Caco-2 (cell line): ENCODE measurements around the gene HMX2. TPM values are rescaled to one million over a fixed set of nuclear protein-coding genes. Genes with fewer than 3 reads are reported as not detected.

Experiments used
- BruUV-seq: library from RNA; stranded (reverse); fragments of 400-500 nt; replicated peaks from 2 replicates; lab custom pipeline; 2021; lab: Mats Ljungman, UMichigan
- CTCF ChIA-PET: fragments of 300-600 bp; sonication (Branson Sonifier 250); formaldehyde crosslinking; loops from one replicate; lab custom pipeline; 2022; ENCODE audit warnings: antibody characterized with exemption; lab: Charles Lee
- POLR2A ChIA-PET: fragments of 300-600 bp; sonication (Branson Sonifier 250); formaldehyde crosslinking; loops from one replicate; lab custom pipeline; 2022; ENCODE audit warnings: antibody characterized with exemption; lab: Charles Lee
- DNase-seq, 2 experiments: peaks; one replicate each; pipeline versions ENCODE4 v3.0.0 to v3.0.0-alpha.2; 2020 to 2022
- H3K27me3 ChIP-seq: replicated peaks from 2 replicates; pipeline ENCODE4 v1.6.0; 2011; ENCODE audit warnings: low read length; ENCODE audit not compliant: control insufficient read depth, insufficient read depth
- H3K36me3 ChIP-seq: 2 replicates; pipeline ENCODE4 v1.5.1; 2011; ENCODE audit warnings: low read length; ENCODE audit not compliant: control insufficient read depth, insufficient read depth
- H3K4me1 ChIP-seq: fragments of 250-450 bp; sonication (Bioruptor Pico); 2 replicates; pipeline ENCODE4 v1.5.1; 2020; ENCODE audit warnings: mild to moderate bottlenecking
- H3K4me3 ChIP-seq: 2 replicates; pipeline ENCODE4 v1.5.1; 2011; ENCODE audit warnings: low read depth, mild to moderate bottlenecking, control low read depth, low read length
- H3K9me3 ChIP-seq: fragments of 250-450 bp; sonication (Bioruptor Pico); 2 replicates; pipeline ENCODE4 v1.5.1; 2020; ENCODE audit warnings: mild to moderate bottlenecking, moderate library complexity
- H3K27ac Mint-ChIP-seq: one replicate; pipeline ENCODE4 v1.8.0; 2022; ENCODE audit warnings: mixed read lengths; ENCODE audit not compliant: unreplicated experiment
- H3K27me3 Mint-ChIP-seq: one replicate; pipeline ENCODE4 v1.8.0; 2022; ENCODE audit warnings: mixed read lengths; ENCODE audit not compliant: insufficient read depth, unreplicated experiment
- H3K36me3 Mint-ChIP-seq: one replicate; pipeline ENCODE4 v1.8.0; 2022; ENCODE audit warnings: mild to moderate bottlenecking, mixed read lengths; ENCODE audit not compliant: insufficient read depth, unreplicated experiment
- H3K4me1 Mint-ChIP-seq: one replicate; pipeline ENCODE4 v1.8.0; 2022; ENCODE audit warnings: low read depth, mixed read lengths; ENCODE audit not compliant: unreplicated experiment
- H3K4me3 Mint-ChIP-seq: one replicate; pipeline ENCODE4 v1.8.0; 2022; ENCODE audit warnings: mild to moderate bottlenecking, moderate library complexity, mixed read lengths; ENCODE audit not compliant: unreplicated experiment
- H3K9me3 Mint-ChIP-seq: one replicate; pipeline ENCODE4 v1.8.0; 2022; ENCODE audit warnings: mixed read lengths; ENCODE audit not compliant: unreplicated experiment
- CTCF ChIP-seq, 2 experiments: fragments of 200-600 bp in 1 of 2; IDR thresholded peaks; 1 replicate in 1 of 2; 2 replicates in 1 of 2; pipeline versions ENCODE4 v1.5.1 to v1.8.0; 2011 to 2022; ENCODE audit warnings: antibody characterized with exemption in 1 of 2, control low read depth in 1 of 2, inconsistent platforms in 1 of 2, low read depth in 1 of 2, low read length in 1 of 2, mild to moderate bottlenecking in 1 of 2, moderate library complexity in 1 of 2; ENCODE audit not compliant: insufficient read depth in 1 of 2, severe bottlenecking in 1 of 2, unreplicated experiment in 1 of 2
- intact Hi-C: fragments of 100-400 bp; cut with micrococcal nuclease; formaldehyde crosslinking; loops from one replicate; pipeline ENCODE4 v1.10.0; 2022; ENCODE audit not compliant: unreplicated experiment
- total RNA-seq: library from RNA; stranded (reverse); gene quantifications from 2 replicates; pipeline ENCODE4 v1.2.3, GENCODE V29; 2022

Gene HMX2
- total RNA-seq, 1 experiment from 2014 or later: 1.4 TPM

- no TSS peak for BruUV-seq
- H3K4me3 Mint-ChIP-seq: no peak overlapping the region
- POLR2A ChIA-PET: no interaction called here
- intact Hi-C loops: no loop called here
- peaks cover 24% of the 10 kb centered on the region for H3K9me3 Mint-ChIP-seq
- TF ChIP-seq CTCF (IDR thresholded peaks at IDR 0.05; ENCODE audit: insufficient read depth in 1 of 2, low read depth in 1 of 2, low read length in 1 of 2, severe bottlenecking in 1 of 2, unreplicated experiment in 1 of 2): no peak
- no peaks in the 10 kb centered on the region for H3K27me3 ChIP-seq
- no peaks in the 10 kb centered on the region for H3K36me3 ChIP-seq
- no peaks in the 10 kb centered on the region for H3K4me1 Mint-ChIP-seq
- H3K27ac Mint-ChIP-seq: no peak overlapping the region
- H3K36me3 Mint-ChIP-seq: peaks cover 6% of the 10 kb centered on the region
- H3K4me3 ChIP-seq: no peak overlapping the region
- CTCF ChIA-PET: no interaction called here
- no peaks in the 10 kb centered on the region for H3K27me3 Mint-ChIP-seq
- H3K4me1 ChIP-seq: no peaks in the 10 kb centered on the region
- H3K9me3 ChIP-seq: peaks cover 12% of the 10 kb centered on the region
- no peak for DNase-seq
Measured at GRCh38 chr10:123183724-123184123, 35.8 kb downstream of the HMX2 start.

GRCh38 chr10:123187781-123188180, 39.8 kb downstream of the HMX2 start:
- TF ChIP-seq CTCF (IDR thresholded peaks at IDR 0.05; ENCODE audit: insufficient read depth in 1 of 2, low read depth in 1 of 2, low read length in 1 of 2, severe bottlenecking in 1 of 2, unreplicated experiment in 1 of 2): no peak
- DNase-seq: no peak
- CTCF ChIA-PET: no interaction called here
- Histone ChIP-seq H3K4me1 (no peaks in the 10 kb centered on the region), H3K9me3 (peaks cover 12% of the 10 kb centered on the region), H3K27me3 (no peaks in the 10 kb centered on the region), H3K36me3 (no peaks in the 10 kb centered on the region), H3K4me3 (no peak overlapping the region)
- no TSS peak for BruUV-seq
- Mint-ChIP-seq H3K4me1 (no peaks in the 10 kb centered on the region), H3K36me3 (no peaks in the 10 kb centered on the region), H3K4me3 (no peak overlapping the region), H3K9me3 (peaks cover 24% of the 10 kb centered on the region), H3K27me3 (no peaks in the 10 kb centered on the region), H3K27ac (no peak overlapping the region)
- POLR2A ChIA-PET: no interaction called here
- intact Hi-C loops: no loop called here

GRCh38 chr10:123191886-123192285, 44.0 kb downstream of the HMX2 start:
- Histone ChIP-seq H3K36me3 (no peaks in the 10 kb centered on the region), H3K4me1 (no peaks in the 10 kb centered on the region), H3K27me3 (no peaks in the 10 kb centered on the region), H3K4me3 (no peak overlapping the region), H3K9me3 (no peaks in the 10 kb centered on the region)
- intact Hi-C loops: no loop called here
- Mint-ChIP-seq H3K4me3 (no peak overlapping the region), H3K27ac (no peak overlapping the region), H3K4me1 (no peaks in the 10 kb centered on the region), H3K27me3 (no peaks in the 10 kb centered on the region), H3K9me3 (no peaks in the 10 kb centered on the region), H3K36me3 (no peaks in the 10 kb centered on the region)
- no peak for DNase-seq
- POLR2A ChIA-PET: no interaction called here
- TF ChIP-seq CTCF (IDR thresholded peaks at IDR 0.05; ENCODE audit: insufficient read depth in 1 of 2, low read depth in 1 of 2, low read length in 1 of 2, severe bottlenecking in 1 of 2, unreplicated experiment in 1 of 2): no peak
- CTCF ChIA-PET: no interaction called here
- BruUV-seq: no TSS peak
